Adrenal gland (tissue), 12 donors: ENCODE measurements around the gene SPINT1. TPM values are rescaled to one million over a fixed set of nuclear protein-coding genes. Genes with fewer than 3 reads are reported as not detected.

ENCODE experiments used
- DNase-seq, 7 donors: peaks; one replicate each; pipeline ENCODE4 v3.0.0-alpha.2; 2019 to 2020
- H3K27ac ChIP-seq, 5 donors: fragments of 200-600 bp; sonication (generic) in 4 of 5; 1 replicate in 3 of 5; 2 replicates in 2 of 5; pipeline versions ENCODE4 v1.5.1 to v1.8.0; 2016 to 2020; ENCODE audit warnings: mild to moderate bottlenecking in 1 of 5
- H3K27me3 ChIP-seq: fragments of 200-600 bp; 2 replicates; pipeline ENCODE4 v1.8.0; 2021
- H3K36me3 ChIP-seq, 2 donors: fragments of 200-600 bp; replicated peaks in 1 of 2; 1 replicate in 1 of 2; 2 replicates in 1 of 2; pipeline versions ENCODE4 v1.5.1 to v1.8.0; 2018 to 2022
- H3K4me1 ChIP-seq, 2 donors: fragments of 200-600 bp; replicated peaks in 1 of 2; 1 replicate in 1 of 2; 2 replicates in 1 of 2; pipeline versions ENCODE4 v1.5.1 to v1.8.0; 2018 to 2021
- H3K4me3 ChIP-seq, 4 donors: fragments of 200-600 bp; sonication (generic) in 3 of 4; one replicate each; pipeline ENCODE4 v1.5.1; 2016 to 2018
- H3K9me3 ChIP-seq, 3 donors: fragments of 200-600 bp; sonication (generic) in 1 of 3; replicated peaks in 1 of 3; 1 replicate in 2 of 3; 2 replicates in 1 of 3; pipeline versions ENCODE4 v1.5.1 to v1.8.0; 2016 to 2021
- POLR2A ChIP-seq, 2 donors: fragments of 450-650 bp; IDR thresholded peaks; one replicate each; pipeline ENCODE4 v1.6.1; 2017; ENCODE audit warnings: antibody characterized with exemption in 2 of 2, mild to moderate bottlenecking in 2 of 2, moderate library complexity in 1 of 2
- WGBS, 4 donors: extraction: QIAGEN DNeasy Blood & Tissue Kit in 2 of 4; methylation state at CpG; one replicate each; pipeline versions ENCODE4 v1.1.5 to v1.1.7; 2013 to 2017; 5-methylcytosine and 5-hydroxymethylcytosine counted together
- intact Hi-C, 2 donors: fragments of 100-400 bp; cut with DNase I; formaldehyde crosslinking; loops; one replicate each; pipeline versions ENCODE4 v1.14.1 to v1.15.0; 2022 to 2023
- polyA plus RNA-seq, 3 donors: library from polyadenylated mRNA; stranded (reverse); fragments of 200-250 nt in 2 of 3; fragments of 350-450 nt in 1 of 3; fragmentation: Illumina TruSeq in 1 of 3; extraction: RNeasy Lipid Tissue Mini Kit (QIAGEN cat#74804) in 1 of 3; gene quantifications; one replicate each; pipeline ENCODE4 v1.2.3, GENCODE V29; 2013 to 2014
- total RNA-seq, 9 donors: library from RNA; depleted of rRNA in 4 of 9; stranded (reverse); fragments of >200 nt in 4 of 9; fragments of 120-200 nt in 1 of 9; fragmentation: NEBNext Ultra II Directional in 1 of 9; extraction: Animal tissue kit (Norgen Biotek cat#: 25700) in 1 of 9; gene quantifications; one replicate each; pipeline versions ENCODE4 v1.1.0 to v1.2.4, GENCODE V29; 2013 to 2023
- TF ChIP-seq, protein P1 (sequence below), 6 experiments: fragments of 450-650 bp in 4 of 6; fragments of 200-600 bp in 2 of 6; sonication (generic) in 1 of 6; IDR thresholded peaks; 1 replicate in 5 of 6; 2 replicates in 1 of 6; pipeline versions ENCODE4 v1.5.1 to v1.8.0; 2016 to 2021; ENCODE audit warnings: antibody characterized with exemption in 6 of 6, mild to moderate bottlenecking in 2 of 6, moderate library complexity in 1 of 6
- donor health status: healthy with polysubstance abuse.
- donor health status: Bipolar disorder and iron deficiency.
- donor health status: DM: yes; HTN: yes; CAD: no.
- donor health status: DM: no; HTN: no; CAD: no.
- donor health status: DM: no; HTN: no; CAD: no.
- donor health status: DM: yes; HTN: yes; CAD: no.

Gene SPINT1
- total and polyA plus RNA-seq, 12 donors = 0.17 to 5.1 (median 1.2) TPM

DNA sequence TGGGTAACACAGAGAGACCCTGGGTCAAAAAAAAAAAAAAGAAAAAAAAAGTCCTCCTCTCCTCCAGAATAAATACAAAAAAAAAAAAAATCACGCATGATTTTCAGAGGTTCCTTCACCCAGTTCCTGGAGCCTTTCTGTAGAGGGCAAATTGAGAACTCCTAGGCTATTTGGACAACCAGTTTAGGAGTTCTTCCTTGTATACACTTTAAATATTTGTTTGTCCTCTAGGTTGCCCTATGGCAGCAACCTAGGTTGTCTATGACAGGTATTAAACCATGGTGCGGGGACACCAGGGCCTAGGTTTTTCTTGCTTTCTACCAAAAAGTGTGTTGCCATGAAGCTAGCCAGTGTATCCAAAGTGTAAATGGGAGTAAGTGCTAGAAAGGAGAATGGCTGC, 40.8 kb upstream of the SPINT1 start:
- H3K9me3 ChIP-seq = no peaks in the 10 kb centered on the region
- no peaks in the 10 kb centered on the region for H3K36me3 ChIP-seq
- 86 to 95% (median 90%) methylated on average over 2 of the region's 2 CpGs for WGBS, 4 donors
- intact Hi-C loops = no loop called here
- DNase-seq = no peak
- H3K27me3 ChIP-seq = no peaks in the 10 kb centered on the region
- H3K4me1 ChIP-seq = peaks cover 9 to 21% of the 10 kb centered on the region in 2 donors
- no peak overlapping the region for H3K27ac ChIP-seq
- no peak overlapping the region for H3K4me3 ChIP-seq
- no peak for TF ChIP-seq POLR2A (IDR thresholded peaks at IDR 0.05)
- TF ChIP-seq, protein P1, sequence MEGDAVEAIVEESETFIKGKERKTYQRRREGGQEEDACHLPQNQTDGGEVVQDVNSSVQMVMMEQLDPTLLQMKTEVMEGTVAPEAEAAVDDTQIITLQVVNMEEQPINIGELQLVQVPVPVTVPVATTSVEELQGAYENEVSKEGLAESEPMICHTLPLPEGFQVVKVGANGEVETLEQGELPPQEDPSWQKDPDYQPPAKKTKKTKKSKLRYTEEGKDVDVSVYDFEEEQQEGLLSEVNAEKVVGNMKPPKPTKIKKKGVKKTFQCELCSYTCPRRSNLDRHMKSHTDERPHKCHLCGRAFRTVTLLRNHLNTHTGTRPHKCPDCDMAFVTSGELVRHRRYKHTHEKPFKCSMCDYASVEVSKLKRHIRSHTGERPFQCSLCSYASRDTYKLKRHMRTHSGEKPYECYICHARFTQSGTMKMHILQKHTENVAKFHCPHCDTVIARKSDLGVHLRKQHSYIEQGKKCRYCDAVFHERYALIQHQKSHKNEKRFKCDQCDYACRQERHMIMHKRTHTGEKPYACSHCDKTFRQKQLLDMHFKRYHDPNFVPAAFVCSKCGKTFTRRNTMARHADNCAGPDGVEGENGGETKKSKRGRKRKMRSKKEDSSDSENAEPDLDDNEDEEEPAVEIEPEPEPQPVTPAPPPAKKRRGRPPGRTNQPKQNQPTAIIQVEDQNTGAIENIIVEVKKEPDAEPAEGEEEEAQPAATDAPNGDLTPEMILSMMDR (IDR thresholded peaks at IDR 0.05) = no peak

DNA sequence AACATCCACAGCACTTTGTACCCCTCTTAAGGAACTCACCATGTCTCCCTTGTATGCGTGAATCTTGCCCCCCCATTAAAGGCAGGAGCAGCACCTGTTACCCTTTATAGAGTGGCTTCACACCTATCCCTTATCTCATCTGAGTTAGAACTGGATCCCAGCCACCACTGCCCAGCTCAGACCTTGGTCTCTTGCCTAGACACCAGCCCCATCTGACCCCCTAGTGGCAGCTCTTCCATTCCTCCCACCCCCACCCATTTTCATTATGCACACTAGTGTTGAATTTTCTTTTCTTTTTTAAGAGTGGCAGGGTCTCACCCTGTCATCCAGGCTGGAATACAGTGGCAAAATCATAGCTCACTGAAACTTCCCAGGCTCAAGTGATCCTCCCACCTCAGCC, 40.2 kb upstream of the SPINT1 start:
- WGBS, 4 donors = 86 to 100% (median 93%) methylated on average over 1 of the region's 1 CpG
- intact Hi-C loops = no loop called here
- TF ChIP-seq, protein P1 (IDR thresholded peaks at IDR 0.05) = no peak
- no peak for TF ChIP-seq POLR2A (IDR thresholded peaks at IDR 0.05)

DNA sequence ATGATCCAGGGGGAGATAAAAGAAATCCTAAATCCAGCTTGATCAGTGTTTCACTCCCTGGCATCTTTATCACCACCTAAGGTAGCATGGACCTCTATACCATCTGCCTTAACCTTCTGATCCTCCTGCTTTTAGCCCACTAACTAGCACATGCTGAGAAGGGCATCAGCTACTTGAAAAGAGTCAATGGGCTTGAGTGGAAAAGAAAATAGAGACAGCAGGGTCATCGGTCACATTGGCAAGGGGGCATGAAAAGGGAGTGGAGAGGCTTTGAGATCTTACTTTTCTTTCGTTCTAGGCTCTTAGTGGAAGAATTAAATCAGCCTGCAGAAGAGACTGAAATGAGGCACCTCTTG, 37.2 kb upstream of the SPINT1 start:
- WGBS, 4 donors = 0 to 4% (median 2%) methylated on average over 2 of the region's 2 CpGs
- intact Hi-C loops = no loop called here
- no peak for TF ChIP-seq POLR2A (IDR thresholded peaks at IDR 0.05)
- TF ChIP-seq, protein P1 (IDR thresholded peaks at IDR 0.05) = no peak

More for the DNA sequence above, 40.2 kb upstream of the SPINT1 start:
- Histone ChIP-seq H3K4me1 (peaks cover 11 to 27% of the 10 kb centered on the region in 2 donors), H3K9me3 (no peaks in the 10 kb centered on the region), H3K36me3 (no peaks in the 10 kb centered on the region), H3K27ac (no peak overlapping the region), H3K4me3 (no peak overlapping the region), H3K27me3 (no peaks in the 10 kb centered on the region)
- DNase-seq = no peak

DNA sequence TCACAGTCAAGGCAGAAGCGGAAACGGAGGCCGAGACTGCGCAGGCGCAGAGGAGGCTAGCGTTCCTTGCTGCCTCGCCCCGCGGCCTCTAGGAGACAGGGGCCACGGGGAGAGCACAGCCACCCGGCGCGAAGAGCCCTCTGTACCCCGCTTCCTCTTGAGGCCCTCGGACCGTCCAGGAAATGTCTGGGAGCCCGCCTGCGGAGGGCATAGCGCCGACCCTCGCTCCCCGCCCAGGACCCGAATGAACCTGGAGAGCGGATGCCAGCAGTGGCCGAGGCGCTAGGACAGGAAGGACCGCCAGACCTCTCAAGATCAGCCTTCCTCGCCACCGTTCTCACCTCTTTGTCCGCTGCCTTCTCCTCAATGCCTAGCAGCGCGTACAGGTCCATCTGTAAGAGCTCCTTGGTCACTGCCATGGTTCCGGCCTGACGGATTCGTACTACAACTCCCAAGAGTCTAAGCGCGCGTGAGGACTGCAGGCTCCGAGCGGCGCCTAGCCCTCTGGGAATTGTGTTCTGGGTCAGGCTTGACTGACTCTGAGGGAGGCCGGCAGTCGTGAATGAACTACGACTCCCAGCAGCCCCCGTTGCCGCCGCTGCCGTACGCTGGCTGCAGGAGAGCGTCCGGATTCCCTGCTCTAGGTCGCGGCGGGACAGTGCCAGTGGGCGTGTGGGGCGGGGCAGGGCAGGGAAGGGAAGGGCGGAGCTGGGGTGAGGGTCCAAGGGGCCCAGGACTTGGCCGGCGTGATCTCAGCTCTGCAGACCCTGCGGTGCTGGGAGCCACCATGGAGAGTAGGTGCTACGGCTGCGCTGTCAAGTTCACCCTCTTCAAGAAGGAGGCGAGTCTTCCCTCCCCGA, 36.6 kb upstream of the SPINT1 start, which contains the start of the genes DNAJC17 and ZFYVE19:
TSS of gene DNAJC17 (minus strand) at position 446 of the 860 bp plus-strand sequence. CDS start at position 419, 27 bp downstream.
TSS of gene ZFYVE19 (plus strand) at position 62 of the 860 bp plus-strand sequence. CDS start at position 563, 501 bp downstream.
- Histone ChIP-seq H3K27ac (peak within 1 kb of the TSS; percentile 79 to 97 (median 88)), H3K9me3 (no peaks in the 10 kb centered on the region), H3K4me1 (peaks cover 11 to 25% of the 10 kb centered on the region in 2 donors), H3K36me3 (peaks cover 0 to 12% of the 10 kb centered on the region in 2 donors), H3K4me3 (peak within 1 kb of the TSS; percentile 47 to 94 (median 71)), H3K27me3 (no peaks in the 10 kb centered on the region)
- peak; percentile 94 to 99 (median 97) for DNase-seq
- 0 to 1% (median 0%) methylated on average over 30 to 64 of the region's 64 CpGs for WGBS, 4 donors
- TF ChIP-seq, protein P1 (IDR thresholded peaks at IDR 0.05) = peak in 3 of 6 experiments; percentile 17 to 44 (median 20)
- peak; percentile 41 to 43 for TF ChIP-seq POLR2A (IDR thresholded peaks at IDR 0.05)
- intact Hi-C loops = no loop called here

More for the DNA sequence above, 37.2 kb upstream of the SPINT1 start:
- H3K27me3 ChIP-seq = no peaks in the 10 kb centered on the region
- peaks cover 11 to 25% of the 10 kb centered on the region in 2 donors for H3K4me1 ChIP-seq
- no peak for DNase-seq
- H3K36me3 ChIP-seq = peaks cover 0 to 12% of the 10 kb centered on the region in 2 donors
- peak overlapping the region; percentile 79 to 97 (median 88) for H3K27ac ChIP-seq
- peak overlapping the region in 3 of 4 donors; percentile 49 to 94 (median 93) for H3K4me3 ChIP-seq
- H3K9me3 ChIP-seq = no peaks in the 10 kb centered on the region
